ENCODE results near the gene SBK1.

Gene SBK1

GRCh38 chr16:28277537-28278388, 14.6 kb upstream of the SBK1 start:
- Histone ChIP-seq H3K36me3 (ENCODE audit: insufficient read depth, low read length) (no peaks in the 10 kb centered on the region), H3K4me3 (ENCODE audit: low read depth in 1 of 2, low read length in 2 of 2) (peak overlapping the region; percentile 16 to 65; a peak in 3 of 4 replicates), H3K9ac (ENCODE audit: low read depth, low read length) (peak overlapping the region; percentile 65), H3K27me3 (ENCODE audit: insufficient read depth, low read length, poor library complexity) (no peaks in the 10 kb centered on the region), H2AFZ (ENCODE audit: low read depth, low read length) (peak overlapping the region; percentile 82), H3K79me2 (ENCODE audit: insufficient read depth, low read length) (no peaks in the 10 kb centered on the region), H4K20me1 (ENCODE audit: insufficient read depth, low read length) (peaks cover 4% of the 10 kb centered on the region; the same call in 1 of the 2 replicates), H3K27ac (ENCODE audit: low read length) (peak overlapping the region; percentile 73), H3K9me3 (ENCODE audit: insufficient read depth, low read length, severe bottlenecking) (no peaks in the 10 kb centered on the region), H3K4me1 (ENCODE audit: insufficient read depth, low read length) (peaks cover 22% of the 10 kb centered on the region), H3K4me2 (ENCODE audit: insufficient read depth, low read length) (peak overlapping the region; percentile 94)
- ATAC-seq (ENCODE audit: insufficient read depth, low read depth) (peak; percentile 92), DNase-seq (peak; percentile 81)
- TF ChIP-seq EZH2 (IDR thresholded peaks at IDR 0.05; ENCODE audit: borderline replicate concordance, low read depth, low read length, severe bottlenecking) = no peak
- peak; percentile 96 for TF ChIP-seq CTCF (IDR thresholded peaks at IDR 0.05; ENCODE audit: borderline replicate concordance, extremely low read depth, low read length, poor library complexity, severe bottlenecking)

- H3K4me1 ChIP-seq (ENCODE audit: insufficient read depth, low read length) = peaks cover 22% of the 10 kb centered on the region
- H3K4me2 ChIP-seq (ENCODE audit: insufficient read depth, low read length) = no peak overlapping the region
- H2AFZ ChIP-seq (ENCODE audit: low read depth, low read length) = no peak overlapping the region
- no peaks in the 10 kb centered on the region for H3K27me3 ChIP-seq (ENCODE audit: insufficient read depth, low read length, poor library complexity)
- no peak overlapping the region for H3K4me3 ChIP-seq (ENCODE audit: low read depth in 1 of 2, low read length in 2 of 2)
- DNase-seq (peak; percentile 32), ATAC-seq (ENCODE audit: insufficient read depth, low read depth) (no peak)
- H3K9ac ChIP-seq (ENCODE audit: low read depth, low read length) = no peak overlapping the region
- no peaks in the 10 kb centered on the region for H3K79me2 ChIP-seq (ENCODE audit: insufficient read depth, low read length)
- peaks cover 4% of the 10 kb centered on the region; the same call in 1 of the 2 replicates for H4K20me1 ChIP-seq (ENCODE audit: insufficient read depth, low read length)
- no peaks in the 10 kb centered on the region for H3K9me3 ChIP-seq (ENCODE audit: insufficient read depth, low read length, severe bottlenecking)
- H3K36me3 ChIP-seq (ENCODE audit: insufficient read depth, low read length) = no peaks in the 10 kb centered on the region
- H3K27ac ChIP-seq (ENCODE audit: low read length) = no peak overlapping the region; the same call in 1 of the 2 replicates
- no peak for TF ChIP-seq EZH2 (IDR thresholded peaks at IDR 0.05; ENCODE audit: borderline replicate concordance, low read depth, low read length, severe bottlenecking)
- peak; percentile 40 for TF ChIP-seq CTCF (IDR thresholded peaks at IDR 0.05; ENCODE audit: borderline replicate concordance, extremely low read depth, low read length, poor library complexity, severe bottlenecking)
Measured at GRCh38 chr16:28279006-28279405, 13.3 kb upstream of the SBK1 start.

- Histone ChIP-seq H3K4me1 (ENCODE audit: insufficient read depth, low read length) (peaks cover 22% of the 10 kb centered on the region), H3K79me2 (ENCODE audit: insufficient read depth, low read length) (no peaks in the 10 kb centered on the region), H3K4me3 (ENCODE audit: low read depth in 1 of 2, low read length in 2 of 2) (no peak overlapping the region), H3K9ac (ENCODE audit: low read depth, low read length) (no peak overlapping the region), H3K4me2 (ENCODE audit: insufficient read depth, low read length) (no peak overlapping the region), H3K36me3 (ENCODE audit: insufficient read depth, low read length) (no peaks in the 10 kb centered on the region), H3K9me3 (ENCODE audit: insufficient read depth, low read length, severe bottlenecking) (no peaks in the 10 kb centered on the region), H4K20me1 (ENCODE audit: insufficient read depth, low read length) (peaks cover 8% of the 10 kb centered on the region; the same call in 1 of the 2 replicates), H3K27me3 (ENCODE audit: insufficient read depth, low read length, poor library complexity) (no peaks in the 10 kb centered on the region), H2AFZ (ENCODE audit: low read depth, low read length) (no peak overlapping the region), H3K27ac (ENCODE audit: low read length) (no peak overlapping the region)
- no peak for DNase-seq
- ATAC-seq (ENCODE audit: insufficient read depth, low read depth) = no peak
- TF ChIP-seq CTCF (IDR thresholded peaks at IDR 0.05; ENCODE audit: borderline replicate concordance, extremely low read depth, low read length, poor library complexity, severe bottlenecking) (peak; percentile 29), EZH2 (IDR thresholded peaks at IDR 0.05; ENCODE audit: borderline replicate concordance, low read depth, low read length, severe bottlenecking) (no peak)
Measured at GRCh38 chr16:28280881-28281836, 11.2 kb upstream of the SBK1 start.

All from DND-41 (cell line).